Measurements from ENCODE around the gene ABCD3.
"Not testable (repeated sequence)": the region's sequence is repeated elsewhere in the genome, so short reads cannot be mapped to it uniquely, and the experiment has no call there.

ABCD3 gene

GRCh38 chr1:94559921-94560320 lies 141.7 kb downstream of the ABCD3 start:
- H3K9me3 ChIP-seq: no peaks in the 10 kb centered on the region
- H3K4me1 ChIP-seq: no peaks in the 10 kb centered on the region
- TF ChIP-seq Cebpa-rat (IDR thresholded peaks at IDR 0.05): no peak
- H3K27ac ChIP-seq: no peak overlapping the region
- H3K4me2 ChIP-seq: no peak overlapping the region
- no peak overlapping the region for H3K4me3 ChIP-seq
- no peaks in the 10 kb centered on the region for H3K27me3 ChIP-seq
- H4K20me1 ChIP-seq: no peaks in the 10 kb centered on the region
- no peak overlapping the region for H3K9ac ChIP-seq
- H3K36me3 ChIP-seq: no peaks in the 10 kb centered on the region

GRCh38 chr1:94560333-94560732 lies 142.1 kb downstream of the ABCD3 start:
- Histone ChIP-seq H3K4me1 (no peaks in the 10 kb centered on the region), H3K4me3 (no peak overlapping the region), H4K20me1 (no peaks in the 10 kb centered on the region), H3K9ac (no peak overlapping the region), H3K36me3 (no peaks in the 10 kb centered on the region), H3K27me3 (no peaks in the 10 kb centered on the region), H3K4me2 (no peak overlapping the region), H3K9me3 (no peaks in the 10 kb centered on the region), H3K27ac (no peak overlapping the region)
- no peak for TF ChIP-seq Cebpa-rat (IDR thresholded peaks at IDR 0.05)

GRCh38 chr1:94562519-94563260 lies 144.5 kb downstream of the ABCD3 start:
- no peak overlapping the region for H3K4me2 ChIP-seq

GRCh38 chr1:94565901-94566300 lies 147.7 kb downstream of the ABCD3 start:
- H4K20me1 ChIP-seq: no peaks in the 10 kb centered on the region
- H3K9ac ChIP-seq: no peak overlapping the region
- no peak overlapping the region for H3K4me3 ChIP-seq
- H3K27ac ChIP-seq: no peak overlapping the region
- H3K36me3 ChIP-seq: no peaks in the 10 kb centered on the region
- H3K4me2 ChIP-seq: no peak overlapping the region
- no peaks in the 10 kb centered on the region for H3K27me3 ChIP-seq
- H3K9me3 ChIP-seq: peaks cover 19% of the 10 kb centered on the region; the same call in 1 of the 2 replicates
- no peaks in the 10 kb centered on the region for H3K4me1 ChIP-seq
- TF ChIP-seq Cebpa-rat (IDR thresholded peaks at IDR 0.05): no peak

More at GRCh38 chr1:94562519-94563260, 144.5 kb downstream of the ABCD3 start:
- Histone ChIP-seq H4K20me1 (no peaks in the 10 kb centered on the region), H3K27ac (no peak overlapping the region), H3K9ac (no peak overlapping the region), H3K4me1 (no peaks in the 10 kb centered on the region), H3K27me3 (no peaks in the 10 kb centered on the region), H3K36me3 (no peaks in the 10 kb centered on the region), H3K9me3 (peaks cover 5% of the 10 kb centered on the region; the same call in 1 of the 2 replicates), H3K4me3 (no peak overlapping the region)
- no peak for TF ChIP-seq Cebpa-rat (IDR thresholded peaks at IDR 0.05)

GRCh38 chr1:94566436-94566835 lies 148.2 kb downstream of the ABCD3 start:
- not testable (repeated sequence) for H3K36me3 ChIP-seq, H4K20me1 ChIP-seq, H3K4me3 ChIP-seq, H3K4me2 ChIP-seq, H3K4me1 ChIP-seq, H3K27me3 ChIP-seq, H3K27ac ChIP-seq, H3K9ac ChIP-seq
- H3K9me3 ChIP-seq: peaks cover 19% of the 10 kb centered on the region; the same call in 1 of the 2 replicates

GRCh38 chr1:94567975-94568607 lies 149.9 kb downstream of the ABCD3 start:
- not testable (repeated sequence) for H3K27me3 ChIP-seq, H3K9ac ChIP-seq, H4K20me1 ChIP-seq, H3K36me3 ChIP-seq, H3K4me2 ChIP-seq, H3K27ac ChIP-seq, H3K4me3 ChIP-seq, H3K4me1 ChIP-seq
- H3K9me3 ChIP-seq: peaks cover 19% of the 10 kb centered on the region; the same call in 1 of the 2 replicates
